Activated CD8-positive, alpha-beta T cell treated with anti-CD3 and anti-CD28 coated beads for 36 hours (primary cell): ENCODE results near the gene CACNA2D3. TPM values are rescaled to one million over a fixed set of nuclear protein-coding genes. Genes with fewer than 3 reads are reported as not detected.
"Not testable (repeated sequence)": the region's sequence is repeated elsewhere in the genome, so short reads cannot be mapped to it uniquely, and the experiment has no call there.

Experiments used
- ATAC-seq: fragments of 200-7000 bp; cut with Tn5 transposase; one replicate; pipeline ENCODE4 v1.10.0; 2021; ENCODE audit warnings: mild to moderate bottlenecking, moderate library complexity
- CTCF ChIA-PET: fragments of 350-600 bp; sonication (Branson Sonifier 250); formaldehyde crosslinking; loops from one replicate; lab custom pipeline; 2021; ENCODE audit warnings: antibody characterized with exemption; lab: Charles Lee
- POLR2A ChIA-PET: fragments of 350-600 bp; sonication (Branson Sonifier 250); formaldehyde crosslinking; loops from one replicate; lab custom pipeline; 2021; ENCODE audit warnings: antibody characterized with exemption; lab: Charles Lee
- DNase-seq: peaks from one replicate; pipeline ENCODE4 v3.0.0-alpha.2; 2020
- H3K27ac Mint-ChIP-seq: one replicate; pipeline ENCODE4 v1.8.0; 2021; ENCODE audit warnings: mild to moderate bottlenecking, mixed read lengths
- H3K27me3 Mint-ChIP-seq: one replicate; pipeline ENCODE4 v1.8.0; 2021; ENCODE audit warnings: mixed read lengths
- H3K36me3 Mint-ChIP-seq: one replicate; pipeline ENCODE4 v1.8.0; 2021; ENCODE audit warnings: low read depth, mixed read lengths
- H3K4me1 Mint-ChIP-seq: one replicate; pipeline ENCODE4 v1.8.0; 2021; ENCODE audit warnings: low read depth, mixed read lengths
- H3K4me3 Mint-ChIP-seq: one replicate; pipeline ENCODE4 v1.8.0; 2021; ENCODE audit warnings: mild to moderate bottlenecking, moderate library complexity, mixed read lengths
- H3K9me3 Mint-ChIP-seq: one replicate; pipeline ENCODE4 v1.8.0; 2021; ENCODE audit warnings: mixed read lengths
- intact Hi-C: fragments of 100-400 bp; cut with micrococcal nuclease; formaldehyde crosslinking; loops from one replicate; pipeline ENCODE4 v1.10.0; 2022
- total RNA-seq, 2 experiments: library from RNA; stranded (reverse); gene quantifications; one replicate each; pipeline ENCODE4 v1.2.3, GENCODE V29; 2021
- TF ChIP-seq, protein P1 (sequence below): fragments of 200-600 bp; IDR thresholded peaks from one replicate; pipeline ENCODE4 v1.8.0; 2022; ENCODE audit warnings: antibody characterized with exemption, mild to moderate bottlenecking

Gene CACNA2D3
- total RNA-seq, 2 experiments from 2014 or later = not detected

- Mint-ChIP-seq H3K4me3 (no peak overlapping the region), H3K36me3 (no peaks in the 10 kb centered on the region), H3K27ac (no peak overlapping the region), H3K27me3 (peaks cover 3% of the 10 kb centered on the region), H3K4me1 (no peaks in the 10 kb centered on the region), H3K9me3 (no peaks in the 10 kb centered on the region)
- intact Hi-C loops = no loop called here
- no peak for ATAC-seq
- TF ChIP-seq, protein P1, sequence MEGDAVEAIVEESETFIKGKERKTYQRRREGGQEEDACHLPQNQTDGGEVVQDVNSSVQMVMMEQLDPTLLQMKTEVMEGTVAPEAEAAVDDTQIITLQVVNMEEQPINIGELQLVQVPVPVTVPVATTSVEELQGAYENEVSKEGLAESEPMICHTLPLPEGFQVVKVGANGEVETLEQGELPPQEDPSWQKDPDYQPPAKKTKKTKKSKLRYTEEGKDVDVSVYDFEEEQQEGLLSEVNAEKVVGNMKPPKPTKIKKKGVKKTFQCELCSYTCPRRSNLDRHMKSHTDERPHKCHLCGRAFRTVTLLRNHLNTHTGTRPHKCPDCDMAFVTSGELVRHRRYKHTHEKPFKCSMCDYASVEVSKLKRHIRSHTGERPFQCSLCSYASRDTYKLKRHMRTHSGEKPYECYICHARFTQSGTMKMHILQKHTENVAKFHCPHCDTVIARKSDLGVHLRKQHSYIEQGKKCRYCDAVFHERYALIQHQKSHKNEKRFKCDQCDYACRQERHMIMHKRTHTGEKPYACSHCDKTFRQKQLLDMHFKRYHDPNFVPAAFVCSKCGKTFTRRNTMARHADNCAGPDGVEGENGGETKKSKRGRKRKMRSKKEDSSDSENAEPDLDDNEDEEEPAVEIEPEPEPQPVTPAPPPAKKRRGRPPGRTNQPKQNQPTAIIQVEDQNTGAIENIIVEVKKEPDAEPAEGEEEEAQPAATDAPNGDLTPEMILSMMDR = no peak
- no peak for DNase-seq
- ChIA-PET CTCF (no interaction called here), POLR2A (no interaction called here)
Observed at GRCh38 chr3:54094926-54095325, 27.4 kb upstream of the CACNA2D3 start.

DNA sequence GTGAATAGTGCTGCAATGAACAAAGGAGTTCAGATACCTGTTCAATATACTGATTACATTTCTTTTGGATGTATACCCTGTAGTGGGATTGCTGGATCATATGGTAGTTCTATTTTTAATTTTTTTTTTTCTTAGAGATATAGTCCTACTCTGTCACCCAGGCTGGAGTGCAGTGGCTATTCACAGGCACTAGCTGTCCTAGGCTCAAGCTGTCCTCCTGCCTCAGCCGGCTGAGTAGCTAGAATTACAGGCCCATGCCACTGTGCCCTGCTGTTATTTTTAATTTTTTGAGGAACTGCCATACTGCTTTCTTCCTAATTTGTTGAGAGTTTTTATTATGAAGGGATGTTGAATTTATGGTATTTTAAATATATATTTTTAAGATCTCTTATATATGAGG lies 23.0 kb upstream of the CACNA2D3 start:
- CTCF ChIA-PET = no interaction called here
- TF ChIP-seq, protein P1 = no peak
- no peaks in the 10 kb centered on the region for H3K4me1 Mint-ChIP-seq

GRCh38 chr3:54104084-54104483 lies 18.3 kb upstream of the CACNA2D3 start:
- peaks cover 5% of the 10 kb centered on the region for H3K9me3 Mint-ChIP-seq
- no peak for ATAC-seq
- no peaks in the 10 kb centered on the region for H3K36me3 Mint-ChIP-seq

More for the DNA sequence above, 23.0 kb upstream of the CACNA2D3 start:
- no peak for DNase-seq
- Mint-ChIP-seq H3K36me3 (no peaks in the 10 kb centered on the region), H3K9me3 (no peaks in the 10 kb centered on the region), H3K4me3 (no peak overlapping the region), H3K27me3 (peaks cover 1% of the 10 kb centered on the region), H3K27ac (no peak overlapping the region)
- no peak for ATAC-seq
- intact Hi-C loops = no loop called here
- POLR2A ChIA-PET = no interaction called here

GRCh38 chr3:54116129-54116528 lies 6.2 kb upstream of the CACNA2D3 start:
- DNase-seq, H3K36me3 Mint-ChIP-seq, H3K9me3 Mint-ChIP-seq, intact Hi-C loops, CTCF ChIA-PET, H3K4me3 Mint-ChIP-seq, ATAC-seq, H3K4me1 Mint-ChIP-seq, POLR2A ChIA-PET, H3K27ac Mint-ChIP-seq: not testable (repeated sequence)
- H3K27me3 Mint-ChIP-seq = peaks cover 24% of the 10 kb centered on the region

More at GRCh38 chr3:54104084-54104483, 18.3 kb upstream of the CACNA2D3 start:
- H3K27me3 Mint-ChIP-seq = peaks cover 1% of the 10 kb centered on the region
- no peak overlapping the region for H3K27ac Mint-ChIP-seq
- intact Hi-C loops = no loop called here
- TF ChIP-seq, protein P1 = no peak
- H3K4me3 Mint-ChIP-seq = no peak overlapping the region
- DNase-seq = no peak
- POLR2A ChIA-PET = no interaction called here
- no peaks in the 10 kb centered on the region for H3K4me1 Mint-ChIP-seq
- CTCF ChIA-PET = no interaction called here

- ATAC-seq = no peak
- Mint-ChIP-seq H3K27me3 (peaks cover 45% of the 10 kb centered on the region), H3K4me1 (peaks cover 3% of the 10 kb centered on the region), H3K27ac (no peak overlapping the region), H3K36me3 (no peaks in the 10 kb centered on the region), H3K4me3 (no peak overlapping the region), H3K9me3 (peaks cover 5% of the 10 kb centered on the region)
- TF ChIP-seq, protein P1 = no peak
- ChIA-PET CTCF (no interaction called here), POLR2A (no interaction called here)
- intact Hi-C loops = no loop called here
- no peak for DNase-seq
Observed at GRCh38 chr3:54120657-54121413, 1.5 kb upstream of the CACNA2D3 start.
